WTC11 (cell line): ENCODE results near the gene DISC1. TPM values are rescaled to one million over a fixed set of nuclear protein-coding genes. Genes with fewer than 3 reads are reported as not detected.

Experiments used
- ATAC-seq: fragments of 200-7000 bp; cut with Tn5 transposase; 2 replicates; pipeline ENCODE4 v1.10.0; 2021; ENCODE audit warnings: mild to moderate bottlenecking, moderate library complexity
- CTCF ChIA-PET: fragments of 300-600 bp; sonication (Branson Sonifier 250); formaldehyde crosslinking; loops from one replicate; lab custom pipeline; 2021; ENCODE audit warnings: antibody characterized with exemption; lab: Charles Lee
- POLR2A ChIA-PET: fragments of 350-600 bp; sonication (Branson Sonifier 250); formaldehyde crosslinking; loops from one replicate; lab custom pipeline; 2021; ENCODE audit warnings: antibody characterized with exemption; lab: Charles Lee
- DNase-seq: peaks from one replicate; pipeline ENCODE4 v3.0.0; 2021; ENCODE audit warnings: low spot score
- H3K27ac Mint-ChIP-seq: 2 replicates; pipeline ENCODE4 v1.8.0; 2021; ENCODE audit warnings: mixed read lengths
- H3K27me3 Mint-ChIP-seq: 2 replicates; pipeline ENCODE4 v1.8.0; 2021; ENCODE audit warnings: low read depth, mild to moderate bottlenecking, moderate library complexity, mixed read lengths
- H3K36me3 Mint-ChIP-seq: 2 replicates; pipeline ENCODE4 v1.8.0; 2021; ENCODE audit warnings: mixed read lengths
- H3K4me1 Mint-ChIP-seq: 2 replicates; pipeline ENCODE4 v1.8.0; 2022; ENCODE audit warnings: mixed read lengths
- H3K4me3 Mint-ChIP-seq: 2 replicates; pipeline ENCODE4 v1.8.0; 2021; ENCODE audit warnings: mild to moderate bottlenecking, moderate library complexity, mixed read lengths
- H3K9me3 Mint-ChIP-seq: 2 replicates; pipeline ENCODE4 v1.8.0; 2021; ENCODE audit warnings: mixed read lengths
- ATF1 ChIP-seq: sonication (generic); formaldehyde crosslinking; IDR thresholded peaks from 2 replicates; pipeline ENCODE4 v1.8.1; 2023; ENCODE audit warnings: mild to moderate bottlenecking, moderate library complexity, missing genetic modification reagents
- CREB1 ChIP-seq: sonication (generic); formaldehyde crosslinking; IDR thresholded peaks from 2 replicates; pipeline ENCODE4 v1.8.0; 2023; ENCODE audit warnings: mild to moderate bottlenecking, missing genetic modification reagents
- CREM ChIP-seq: sonication (generic); formaldehyde crosslinking; IDR thresholded peaks from 2 replicates; pipeline ENCODE4 v1.8.1; 2022; ENCODE audit warnings: mild to moderate bottlenecking, missing genetic modification reagents, moderate library complexity
- GRHL2 ChIP-seq: fragments of 250-450 bp; sonication (Bioruptor Pico); IDR thresholded peaks from 2 replicates; pipeline ENCODE4 v1.8.0; 2022; ENCODE audit warnings: mild to moderate bottlenecking, moderate library complexity; ENCODE audit not compliant: insufficient replicate concordance, severe bottlenecking
- GTF2I ChIP-seq: fragments of 250-450 bp; sonication (Bioruptor Pico); conservative IDR thresholded peaks from 2 replicates; pipeline ENCODE4 v1.4.0; 2021; ENCODE audit warnings: mild to moderate bottlenecking
- HMGA2 ChIP-seq: fragments of 250-450 bp; sonication (Bioruptor Pico); IDR thresholded peaks from 2 replicates; pipeline ENCODE4 v1.4.0; 2021; ENCODE audit warnings: mild to moderate bottlenecking, moderate library complexity
- IRF2 ChIP-seq: sonication (generic); formaldehyde crosslinking; IDR thresholded peaks from 2 replicates; pipeline ENCODE4 v1.8.0; 2022; ENCODE audit warnings: low read depth, missing genetic modification reagents, borderline replicate concordance
- JUN ChIP-seq: sonication (generic); formaldehyde crosslinking; IDR thresholded peaks from 2 replicates; pipeline ENCODE4 v1.8.0; 2023; ENCODE audit warnings: mild to moderate bottlenecking, missing genetic modification reagents
- NFE2L1 ChIP-seq: sonication (generic); formaldehyde crosslinking; IDR thresholded peaks from 2 replicates; pipeline ENCODE4 v1.8.1; 2023; ENCODE audit warnings: missing genetic modification reagents
- NR3C1 ChIP-seq: sonication (generic); formaldehyde crosslinking; conservative IDR thresholded peaks from 2 replicates; pipeline ENCODE4 v1.8.1; 2023; ENCODE audit warnings: low read depth, mild to moderate bottlenecking, missing genetic modification reagents
- OVOL2 ChIP-seq: fragments of 250-450 bp; sonication (Bioruptor Pico); IDR thresholded peaks from 2 replicates; pipeline ENCODE4 v1.9.0; 2021; ENCODE audit warnings: mild to moderate bottlenecking, borderline replicate concordance
- PRRX2 ChIP-seq: fragments of 250-450 bp; sonication (Bioruptor Pico); IDR thresholded peaks from 2 replicates; pipeline ENCODE4 v1.8.0; 2021; ENCODE audit warnings: mild to moderate bottlenecking
- TCF7 ChIP-seq: sonication (generic); formaldehyde crosslinking; IDR thresholded peaks from 2 replicates; pipeline ENCODE4 v1.8.0; 2022; ENCODE audit warnings: mild to moderate bottlenecking, low read depth, missing genetic modification reagents, moderate library complexity
- TEAD4 ChIP-seq: sonication (generic); formaldehyde crosslinking; IDR thresholded peaks from 2 replicates; pipeline ENCODE4 v1.8.0; 2022; ENCODE audit warnings: mild to moderate bottlenecking, missing genetic modification reagents
- ZBTB43 ChIP-seq: sonication (generic); formaldehyde crosslinking; IDR thresholded peaks from 2 replicates; pipeline ENCODE4 v1.8.1; 2023; ENCODE audit warnings: mild to moderate bottlenecking, missing genetic modification reagents
- ZMAT4 ChIP-seq: fragments of 250-450 bp; sonication (Bioruptor Pico); IDR thresholded peaks from 2 replicates; pipeline ENCODE4 v1.9.0; 2021; ENCODE audit warnings: mild to moderate bottlenecking
- ZNF423 ChIP-seq: fragments of 250-450 bp; sonication (Bioruptor Pico); IDR thresholded peaks from 2 replicates; pipeline ENCODE4 v2.1.2; 2022; ENCODE audit warnings: mild to moderate bottlenecking, moderate library complexity
- ZNF425 ChIP-seq: fragments of 250-450 bp; sonication (Bioruptor Pico); conservative IDR thresholded peaks from 2 replicates; pipeline ENCODE4 v1.9.0; 2021; ENCODE audit warnings: mild to moderate bottlenecking
- ZNF532 ChIP-seq: fragments of 250-450 bp; sonication (Bioruptor Pico); IDR thresholded peaks from 2 replicates; pipeline ENCODE4 v1.9.0; 2021; ENCODE audit warnings: mild to moderate bottlenecking, borderline replicate concordance
- total RNA-seq: library from RNA; stranded (reverse); gene quantifications from 3 replicates; pipeline ENCODE4 v1.2.3, GENCODE V29; 2021

The DISC1 gene
- total RNA-seq, 1 experiment from 2014 or later = 5.5 TPM

- TF ChIP-seq ZNF532 (CRISPR knock-in tag) (no peak), ATF1 (CRISPR knock-in tag) (no peak), TCF7 (CRISPR knock-in tag) (no peak)
Measured at GRCh38 chr1:231768416-231768815, 141.8 kb downstream of the DISC1 start (continued).

- POLR2A ChIA-PET = no interaction called here
- H3K9me3 Mint-ChIP-seq = no peaks in the 10 kb centered on the region
- peaks cover 15% of the 10 kb centered on the region for H3K4me1 Mint-ChIP-seq
- no peaks in the 10 kb centered on the region for H3K27me3 Mint-ChIP-seq
- H3K27ac Mint-ChIP-seq = no peak overlapping the region
- TF ChIP-seq ZNF425 (CRISPR knock-in tag) = no peak
- TF ChIP-seq JUN (CRISPR knock-in tag) = no peak
- TF ChIP-seq ZBTB43 = no peak
- no peak for TF ChIP-seq IRF2 (CRISPR knock-in tag)
- no peak for TF ChIP-seq CREM (CRISPR knock-in tag)
- no peak for TF ChIP-seq NR3C1
- TF ChIP-seq GRHL2 (CRISPR knock-in tag) = no peak
- TF ChIP-seq GTF2I (CRISPR knock-in tag) = no peak
- no peak for TF ChIP-seq OVOL2 (CRISPR knock-in tag)
- no peak for TF ChIP-seq HMGA2
- no peak for TF ChIP-seq NFE2L1 (CRISPR knock-in tag)
- no peak for TF ChIP-seq CREB1 (CRISPR knock-in tag)
- TF ChIP-seq, all 79 proteins: peak for 0
- ATAC-seq = no peak
- CTCF ChIA-PET = interaction anchor here (1.6 kb wide), 1 partner anchor 14 kb away, joined by 12 read pairs; no protein-coding TSS in a partner anchor
- DNase-seq = no peak
- Mint-ChIP-seq H3K36me3 (no peaks in the 10 kb centered on the region), H3K4me3 (no peak overlapping the region)
Measured at GRCh38 chr1:231770506-231771175, 144.1 kb downstream of the DISC1 start.

- H3K27me3 Mint-ChIP-seq = no peaks in the 10 kb centered on the region
- no peak overlapping the region for H3K4me3 Mint-ChIP-seq
- CTCF ChIA-PET = interaction anchor here (0.6 to 2.0 kb wide), 4 partner anchors 18 to 532 kb away, joined by 3 to 6 read pairs (median 4); no protein-coding TSS in a partner anchor
- H3K27ac Mint-ChIP-seq = no peak overlapping the region
- H3K36me3 Mint-ChIP-seq = no peaks in the 10 kb centered on the region
- TF ChIP-seq TEAD4 (CRISPR knock-in tag) (no peak), PRRX2 (CRISPR knock-in tag) (no peak), ZMAT4 (no peak), ZNF423 (CRISPR knock-in tag) (no peak)
- H3K9me3 Mint-ChIP-seq = no peaks in the 10 kb centered on the region
- POLR2A ChIA-PET = no interaction called here
- DNase-seq = no peak
- no peak for ATAC-seq
- H3K4me1 Mint-ChIP-seq = peaks cover 11% of the 10 kb centered on the region
Measured at GRCh38 chr1:231774719-231775335, 148.2 kb downstream of the DISC1 start.
